H9 (cell line): ENCODE measurements around the gene NFKBIA. TPM values are rescaled to one million over a fixed set of nuclear protein-coding genes. Genes with fewer than 3 reads are reported as not detected.
A peak's percentile ranks its signal among the peaks of the same experiment; 100 is the strongest.

ENCODE experiments used
- DNase-seq: peaks from one replicate; pipeline ENCODE4 v3.0.0-alpha.2; 2017
- H2AFZ ChIP-seq: one replicate; pipeline ENCODE4 v1.6.1; 2013; ENCODE audit warnings: mild to moderate bottlenecking, low read length, control low read depth, moderate library complexity
- H2AK5ac ChIP-seq: 2 replicates; pipeline ENCODE4 v1.6.1; 2013; ENCODE audit warnings: low read length, control low read depth, mixed read lengths; ENCODE audit not compliant: insufficient read length
- H2BK120ac ChIP-seq: one replicate; pipeline ENCODE4 v1.6.1; 2013; ENCODE audit warnings: low read depth, mild to moderate bottlenecking, low read length, control low read depth, inconsistent platforms; ENCODE audit not compliant: poor library complexity, severe bottlenecking
- H2BK12ac ChIP-seq: 2 replicates; pipeline ENCODE4 v1.6.1; 2013; ENCODE audit warnings: low read length, control low read depth, mixed read lengths, low read depth; ENCODE audit not compliant: insufficient read length
- H2BK15ac ChIP-seq: 2 replicates; pipeline ENCODE4 v1.6.1; 2013; ENCODE audit warnings: low read depth, low read length, control low read depth
- H2BK20ac ChIP-seq: one replicate; pipeline ENCODE4 v1.6.1; 2013; ENCODE audit warnings: low read depth, mild to moderate bottlenecking, low read length, control low read depth, inconsistent platforms; ENCODE audit not compliant: poor library complexity, severe bottlenecking
- H2BK5ac ChIP-seq: 2 replicates; pipeline ENCODE4 v1.6.1; 2013; ENCODE audit warnings: low read length, control low read depth, mixed read lengths; ENCODE audit not compliant: insufficient read length
- H3K14ac ChIP-seq: 2 replicates; pipeline ENCODE4 v1.6.1; 2013; ENCODE audit warnings: low read length, control low read depth; ENCODE audit not compliant: insufficient read depth
- H3K18ac ChIP-seq: 2 replicates; pipeline ENCODE4 v1.6.1; 2013; ENCODE audit warnings: low read depth, mild to moderate bottlenecking, mixed read lengths, low read length, control low read depth; ENCODE audit not compliant: insufficient read length
- H3K23ac ChIP-seq: 2 replicates; pipeline ENCODE4 v1.6.1; 2013; ENCODE audit warnings: low read length, control low read depth, mixed read lengths, low read depth; ENCODE audit not compliant: insufficient read length
- H3K23me2 ChIP-seq: 2 replicates; pipeline ENCODE4 v1.6.1; 2013; ENCODE audit warnings: low read depth, mild to moderate bottlenecking, mixed read lengths, low read length, control low read depth; ENCODE audit not compliant: insufficient read length, poor library complexity, severe bottlenecking
- H3K27ac ChIP-seq: 2 replicates; pipeline ENCODE4 v1.5.1; 2013; ENCODE audit warnings: low read length, control low read depth, mixed read lengths, low read depth; ENCODE audit not compliant: insufficient read length
- H3K27me3 ChIP-seq: 2 replicates; pipeline ENCODE4 v1.6.1; 2013; ENCODE audit warnings: low read length, control low read depth, inconsistent platforms; ENCODE audit not compliant: insufficient read depth
- H3K4ac ChIP-seq: 2 replicates; pipeline ENCODE4 v1.6.1; 2013; ENCODE audit warnings: low read depth, mild to moderate bottlenecking, control low read depth, inconsistent platforms, low read length, moderate library complexity
- H3K4me1 ChIP-seq: 2 replicates; pipeline ENCODE4 v1.6.1; 2013; ENCODE audit warnings: low read length, control low read depth, inconsistent platforms; ENCODE audit not compliant: insufficient read depth
- H3K4me2 ChIP-seq: 2 replicates; pipeline ENCODE4 v1.6.1; 2013; ENCODE audit warnings: low read length, control low read depth, mixed read lengths; ENCODE audit not compliant: insufficient read length, insufficient read depth
- H3K56ac ChIP-seq: 2 replicates; pipeline ENCODE4 v1.6.1; 2013; ENCODE audit warnings: low read depth, mild to moderate bottlenecking, mixed read lengths, low read length, control low read depth; ENCODE audit not compliant: insufficient read length
- H3K79me1 ChIP-seq: 2 replicates; pipeline ENCODE4 v1.6.1; 2013; ENCODE audit warnings: low read depth, mild to moderate bottlenecking, moderate library complexity, low read length, control low read depth, inconsistent platforms; ENCODE audit not compliant: insufficient read depth, poor library complexity, severe bottlenecking
- H3K79me2 ChIP-seq: 2 replicates; pipeline ENCODE4 v1.6.1; 2013; ENCODE audit warnings: low read length, control low read depth, inconsistent platforms; ENCODE audit not compliant: insufficient read depth
- H3K9ac ChIP-seq: 2 replicates; pipeline ENCODE4 v1.6.1; 2013; ENCODE audit warnings: low read length, control low read depth, mixed read lengths; ENCODE audit not compliant: insufficient read length; ENCODE audit errors: extremely low read depth
- H3K9me3 ChIP-seq: one replicate; pipeline ENCODE4 v1.6.1; 2013; ENCODE audit warnings: low read depth, low read length, inconsistent platforms; ENCODE audit not compliant: control insufficient read depth
- H3T11ph ChIP-seq: one replicate; pipeline ENCODE4 v1.6.1; 2013; ENCODE audit warnings: mild to moderate bottlenecking, low read length, control low read depth, inconsistent platforms
- H4K20me1 ChIP-seq: one replicate; pipeline ENCODE4 v1.6.1; 2013; ENCODE audit not compliant: control insufficient read depth, insufficient read length, insufficient read depth
- H4K5ac ChIP-seq: 2 replicates; pipeline ENCODE4 v1.6.1; 2013; ENCODE audit warnings: low read depth, mild to moderate bottlenecking, mixed read lengths, low read length, control low read depth; ENCODE audit not compliant: insufficient read length
- H4K8ac ChIP-seq: replicated peaks from 2 replicates; pipeline ENCODE4 v1.6.1; 2013; ENCODE audit warnings: low read length, control low read depth, mixed read lengths, low read depth; ENCODE audit not compliant: insufficient read length
- H4K91ac ChIP-seq: 2 replicates; pipeline ENCODE4 v1.6.1; 2013; ENCODE audit warnings: low read depth, mild to moderate bottlenecking, moderate library complexity, mixed read lengths, low read length, control low read depth; ENCODE audit not compliant: insufficient read length
- H3K27ac Mint-ChIP-seq, 3 experiments: 2 replicates in 2 of 3; 3 replicates in 1 of 3; pipeline ENCODE4 v1.8.0; 2020 to 2021; ENCODE audit warnings: mixed read lengths in 3 of 3, mild to moderate bottlenecking in 1 of 3, moderate library complexity in 1 of 3
- H3K27me3 Mint-ChIP-seq: 2 replicates; pipeline ENCODE4 v1.8.0; 2021; ENCODE audit warnings: low read depth, mild to moderate bottlenecking, moderate library complexity, mixed read lengths
- H3K36me3 Mint-ChIP-seq, 3 experiments: 2 replicates in 2 of 3; 3 replicates in 1 of 3; pipeline ENCODE4 v1.8.0; 2020 to 2021; ENCODE audit warnings: low read depth in 3 of 3, mixed read lengths in 3 of 3; ENCODE audit not compliant: insufficient read depth in 1 of 3
- H3K4me1 Mint-ChIP-seq, 2 experiments: 2 replicates each; pipeline ENCODE4 v1.8.0; 2020; ENCODE audit warnings: mixed read lengths in 2 of 2
- H3K4me3 Mint-ChIP-seq, 2 experiments: 2 replicates in 1 of 2; 3 replicates in 1 of 2; pipeline ENCODE4 v1.8.0; 2020 to 2021; ENCODE audit warnings: mild to moderate bottlenecking in 2 of 2, mixed read lengths in 2 of 2, moderate library complexity in 1 of 2
- H3K9me3 Mint-ChIP-seq, 2 experiments: 2 replicates in 1 of 2; 3 replicates in 1 of 2; pipeline ENCODE4 v1.8.0; 2020; ENCODE audit warnings: mild to moderate bottlenecking in 2 of 2, mixed read lengths in 2 of 2, moderate library complexity in 1 of 2
- WGBS: extraction: QIAGEN DNeasy Blood & Tissue Kit; methylation state at CpG from one replicate; pipeline ENCODE4 v1.1.7; 2013; ENCODE audit warnings: missing lambda C conversion rate, low lambda C conversion rate, mixed read lengths; ENCODE audit not compliant: insufficient read length; ENCODE audit errors: extremely low coverage; 5-methylcytosine and 5-hydroxymethylcytosine counted together
- total RNA-seq: library from RNA; stranded (reverse); gene quantifications from 2 replicates; pipeline ENCODE4 v1.2.1, GENCODE V29; 2021
- TF ChIP-seq, protein P1 (sequence below): fragments of 200-600 bp; sonication (generic); conservative IDR thresholded peaks from 3 replicates; pipeline ENCODE4 v1.8.0; 2021; ENCODE audit warnings: antibody characterized with exemption, mild to moderate bottlenecking

Gene NFKBIA
- total RNA-seq, 1 experiment from 2014 or later, result 38.4 TPM

DNA sequence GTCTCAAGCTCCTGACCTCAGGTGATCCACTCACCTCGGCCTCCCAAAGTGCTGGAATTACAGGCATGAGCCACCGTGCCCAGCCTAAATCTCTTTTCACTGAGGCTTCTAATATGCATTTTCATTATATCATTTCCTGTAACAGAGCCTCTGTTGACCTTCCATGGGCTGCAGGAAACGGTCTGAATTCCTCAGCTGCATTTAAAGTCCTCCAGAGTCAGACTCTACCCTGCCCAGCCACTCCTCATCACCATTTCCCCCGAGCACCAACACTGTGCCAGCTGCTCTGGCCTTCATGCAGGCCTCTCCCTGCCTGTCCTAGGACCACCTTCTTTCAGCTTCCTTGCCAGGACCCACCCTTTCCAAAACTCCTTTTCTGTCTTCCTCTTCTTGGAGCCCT lies 9.8 kb upstream of the NFKBIA start:
- no peak overlapping the region for H2AK5ac ChIP-seq
- Mint-ChIP-seq H3K27me3 (no peaks in the 10 kb centered on the region), H3K36me3 (no peaks in the 10 kb centered on the region), H3K4me3 (no peak overlapping the region; a peak in 1 of 5 replicates), H3K9me3 (no peaks in the 10 kb centered on the region), H3K27ac (peak overlapping the region in 2 of 3 experiments; percentile 78 to 89; a peak in 3 of 7 replicates), H3K4me1 (peaks cover 21 to 24% of the 10 kb centered on the region in 2 experiments)
- no peaks in the 10 kb centered on the region for H3K4me1 ChIP-seq
- no peak overlapping the region for H3T11ph ChIP-seq
- H4K91ac ChIP-seq, result no peak overlapping the region
- H2BK12ac ChIP-seq, result no peak overlapping the region
- no peak overlapping the region for H2AFZ ChIP-seq
- H3K79me2 ChIP-seq, result no peaks in the 10 kb centered on the region
- no peaks in the 10 kb centered on the region for H3K9me3 ChIP-seq
- TF ChIP-seq, protein P1, sequence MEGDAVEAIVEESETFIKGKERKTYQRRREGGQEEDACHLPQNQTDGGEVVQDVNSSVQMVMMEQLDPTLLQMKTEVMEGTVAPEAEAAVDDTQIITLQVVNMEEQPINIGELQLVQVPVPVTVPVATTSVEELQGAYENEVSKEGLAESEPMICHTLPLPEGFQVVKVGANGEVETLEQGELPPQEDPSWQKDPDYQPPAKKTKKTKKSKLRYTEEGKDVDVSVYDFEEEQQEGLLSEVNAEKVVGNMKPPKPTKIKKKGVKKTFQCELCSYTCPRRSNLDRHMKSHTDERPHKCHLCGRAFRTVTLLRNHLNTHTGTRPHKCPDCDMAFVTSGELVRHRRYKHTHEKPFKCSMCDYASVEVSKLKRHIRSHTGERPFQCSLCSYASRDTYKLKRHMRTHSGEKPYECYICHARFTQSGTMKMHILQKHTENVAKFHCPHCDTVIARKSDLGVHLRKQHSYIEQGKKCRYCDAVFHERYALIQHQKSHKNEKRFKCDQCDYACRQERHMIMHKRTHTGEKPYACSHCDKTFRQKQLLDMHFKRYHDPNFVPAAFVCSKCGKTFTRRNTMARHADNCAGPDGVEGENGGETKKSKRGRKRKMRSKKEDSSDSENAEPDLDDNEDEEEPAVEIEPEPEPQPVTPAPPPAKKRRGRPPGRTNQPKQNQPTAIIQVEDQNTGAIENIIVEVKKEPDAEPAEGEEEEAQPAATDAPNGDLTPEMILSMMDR, result no peak
- no peak overlapping the region for H3K4ac ChIP-seq
- no peak overlapping the region for H4K5ac ChIP-seq
- H3K9ac ChIP-seq, result no peak overlapping the region
- H3K18ac ChIP-seq, result no peak overlapping the region
- H4K8ac ChIP-seq, result no peak overlapping the region
- no peak overlapping the region for H3K27ac ChIP-seq
- no peaks in the 10 kb centered on the region for H3K27me3 ChIP-seq
- no peak overlapping the region for H2BK20ac ChIP-seq
- peak; percentile 49 for DNase-seq
- no peak overlapping the region for H2BK5ac ChIP-seq
- no CpG with 5 or more reads among the region's 4 CpGs for WGBS
- H3K23ac ChIP-seq, result no peak overlapping the region
- no peak overlapping the region for H2BK120ac ChIP-seq
- H3K79me1 ChIP-seq, result no peaks in the 10 kb centered on the region
- no peak overlapping the region for H3K14ac ChIP-seq
- no peak overlapping the region for H2BK15ac ChIP-seq
- H3K4me2 ChIP-seq, result no peak overlapping the region
- H4K20me1 ChIP-seq, result no peaks in the 10 kb centered on the region
- no peak overlapping the region for H3K56ac ChIP-seq
- no peaks in the 10 kb centered on the region for H3K23me2 ChIP-seq
